ENCODE data around the gene ARHGAP44. TPM values are rescaled to one million over a fixed set of nuclear protein-coding genes. Genes with fewer than 3 reads are reported as not detected.

The ARHGAP44 gene
- total RNA-seq, 4 donors from 2014 or later: 10.9 to 22.0 (median 18.7) TPM

DNA sequence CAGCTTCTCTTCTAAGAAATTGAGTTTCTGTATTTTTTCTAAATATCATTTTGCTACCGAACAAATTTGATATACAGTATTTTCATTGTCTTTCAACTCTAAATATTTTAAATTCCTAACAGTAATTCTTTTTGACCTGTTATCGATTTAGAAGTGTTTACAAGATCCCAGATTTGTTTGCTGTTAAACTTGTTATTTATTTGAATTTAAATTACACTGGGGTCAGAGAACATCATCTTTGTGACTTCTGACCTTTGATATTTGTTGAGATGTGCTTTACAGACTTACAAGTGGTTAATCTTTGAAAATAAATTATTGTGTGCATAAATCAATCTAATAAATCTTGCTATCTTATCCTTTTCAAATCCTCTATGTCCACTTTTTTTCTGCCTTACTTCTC, 94.2 kb downstream of the ARHGAP44 start:
- DNase-seq: no peak
- intact Hi-C loops (cut with DNase I): no loop called here
- H3K4me1 ChIP-seq: no peaks in the 10 kb centered on the region
- H3K4me3 ChIP-seq (replicated peaks in 1 of 3): no peak overlapping the region
- H3K27ac ChIP-seq: no peak overlapping the region
- H3K9me3 ChIP-seq: no peaks in the 10 kb centered on the region
- 88 to 94% methylated on average over 2 of the region's 2 CpGs for WGBS, 2 donors
- no peaks in the 10 kb centered on the region for H3K27me3 ChIP-seq
- no peaks in the 10 kb centered on the region for H3K36me3 ChIP-seq
- TF ChIP-seq POLR2A (IDR thresholded peaks at IDR 0.05): no peak
- TF ChIP-seq, protein P1, sequence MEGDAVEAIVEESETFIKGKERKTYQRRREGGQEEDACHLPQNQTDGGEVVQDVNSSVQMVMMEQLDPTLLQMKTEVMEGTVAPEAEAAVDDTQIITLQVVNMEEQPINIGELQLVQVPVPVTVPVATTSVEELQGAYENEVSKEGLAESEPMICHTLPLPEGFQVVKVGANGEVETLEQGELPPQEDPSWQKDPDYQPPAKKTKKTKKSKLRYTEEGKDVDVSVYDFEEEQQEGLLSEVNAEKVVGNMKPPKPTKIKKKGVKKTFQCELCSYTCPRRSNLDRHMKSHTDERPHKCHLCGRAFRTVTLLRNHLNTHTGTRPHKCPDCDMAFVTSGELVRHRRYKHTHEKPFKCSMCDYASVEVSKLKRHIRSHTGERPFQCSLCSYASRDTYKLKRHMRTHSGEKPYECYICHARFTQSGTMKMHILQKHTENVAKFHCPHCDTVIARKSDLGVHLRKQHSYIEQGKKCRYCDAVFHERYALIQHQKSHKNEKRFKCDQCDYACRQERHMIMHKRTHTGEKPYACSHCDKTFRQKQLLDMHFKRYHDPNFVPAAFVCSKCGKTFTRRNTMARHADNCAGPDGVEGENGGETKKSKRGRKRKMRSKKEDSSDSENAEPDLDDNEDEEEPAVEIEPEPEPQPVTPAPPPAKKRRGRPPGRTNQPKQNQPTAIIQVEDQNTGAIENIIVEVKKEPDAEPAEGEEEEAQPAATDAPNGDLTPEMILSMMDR (IDR thresholded peaks at IDR 0.05): no peak

- DNase-seq: no peak
- Histone ChIP-seq H3K36me3 (no peaks in the 10 kb centered on the region), H3K9me3 (no peaks in the 10 kb centered on the region), H3K4me1 (no peaks in the 10 kb centered on the region), H3K27ac (no peak overlapping the region), H3K4me3 (replicated peaks in 1 of 3) (no peak overlapping the region), H3K27me3 (no peaks in the 10 kb centered on the region)
- WGBS, 2 donors: 92 to 93% methylated on average over 2 of the region's 2 CpGs
- no peak for TF ChIP-seq POLR2A (IDR thresholded peaks at IDR 0.05)
- TF ChIP-seq, protein P1 (IDR thresholded peaks at IDR 0.05): no peak
- intact Hi-C loops (cut with DNase I): no loop called here
Measured at GRCh38 chr17:12887088-12887487, 97.8 kb downstream of the ARHGAP44 start.

- intact Hi-C loops (cut with DNase I): no loop called here
- no peaks in the 10 kb centered on the region for H3K4me1 ChIP-seq
- TF ChIP-seq, protein P1 (IDR thresholded peaks at IDR 0.05): no peak
- no peak for TF ChIP-seq POLR2A (IDR thresholded peaks at IDR 0.05)
- no peak overlapping the region for H3K4me3 ChIP-seq (replicated peaks in 1 of 3)
- H3K9me3 ChIP-seq: no peaks in the 10 kb centered on the region
- no peak overlapping the region for H3K27ac ChIP-seq
- no peak for DNase-seq
- no peaks in the 10 kb centered on the region for H3K36me3 ChIP-seq
- WGBS, 2 donors: 90 to 95% methylated on average over 9 of the region's 11 CpGs
- H3K27me3 ChIP-seq: no peaks in the 10 kb centered on the region
Measured at GRCh38 chr17:12896180-12896785, 107.0 kb downstream of the ARHGAP44 start.

DNA sequence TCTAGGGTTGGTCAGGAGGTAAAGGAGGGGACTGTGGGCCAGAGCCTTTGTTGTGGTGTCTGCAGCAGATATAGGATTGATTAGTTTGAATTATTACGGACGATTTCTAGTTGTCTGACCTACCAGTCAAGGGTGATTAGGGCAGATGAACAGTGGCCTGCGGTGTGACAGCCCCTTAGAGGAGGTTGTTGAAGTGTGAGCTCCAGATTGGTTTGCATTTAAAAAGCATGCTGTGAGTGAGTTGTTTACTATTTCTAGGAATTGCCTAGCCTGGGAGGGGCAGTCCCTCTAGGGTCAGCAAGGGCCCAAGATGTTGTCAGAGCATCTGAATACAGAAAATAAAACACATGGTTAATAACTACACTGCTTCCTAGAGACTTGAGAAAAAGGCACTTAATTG, 108.8 kb downstream of the ARHGAP44 start:
- TF ChIP-seq, protein P1 (IDR thresholded peaks at IDR 0.05): no peak
- TF ChIP-seq POLR2A (IDR thresholded peaks at IDR 0.05): no peak
- no peaks in the 10 kb centered on the region for H3K9me3 ChIP-seq
- no peaks in the 10 kb centered on the region for H3K36me3 ChIP-seq
- no peak overlapping the region for H3K27ac ChIP-seq
- no peak overlapping the region for H3K4me3 ChIP-seq (replicated peaks in 1 of 3)
- DNase-seq: no peak
- intact Hi-C loops (cut with DNase I): no loop called here
- no peaks in the 10 kb centered on the region for H3K27me3 ChIP-seq
- H3K4me1 ChIP-seq: no peaks in the 10 kb centered on the region
- 81 to 87% methylated on average over 3 of the region's 3 CpGs for WGBS, 2 donors

- H3K4me3 ChIP-seq (replicated peaks in 1 of 3): no peak overlapping the region
- H3K36me3 ChIP-seq: no peaks in the 10 kb centered on the region
- intact Hi-C loops (cut with DNase I): no loop called here
- no peak for TF ChIP-seq POLR2A (IDR thresholded peaks at IDR 0.05)
- TF ChIP-seq, protein P1 (IDR thresholded peaks at IDR 0.05): no peak
- no peak overlapping the region for H3K27ac ChIP-seq
- no peak for DNase-seq
- no peaks in the 10 kb centered on the region for H3K27me3 ChIP-seq
- no peaks in the 10 kb centered on the region for H3K9me3 ChIP-seq
- WGBS, 2 donors: 41 to 49% methylated on average over 4 of the region's 4 CpGs
- no peaks in the 10 kb centered on the region for H3K4me1 ChIP-seq
Measured at GRCh38 chr17:12899604-12900003, 110.3 kb downstream of the ARHGAP44 start.

All from thyroid gland (tissue), 4 donors.